SK-N-MC (cell line): ENCODE measurements around the gene DGKE.

Source experiments
- EZH2 ChIP-seq: fragments of 200-600 bp; sonication (generic); IDR thresholded peaks from one replicate; pipeline ENCODE4 v1.6.1; 2017; ENCODE audit warnings: antibody characterized with exemption
- FOXP2 ChIP-seq: optimal IDR thresholded peaks from 2 replicates; pipeline ENCODE3; 2011; ENCODE audit warnings: mild to moderate bottlenecking, moderate library complexity; ENCODE audit not compliant: insufficient read depth; ENCODE audit errors: extremely low read length, control extremely low read depth
- POLR2AphosphoS5 ChIP-seq: IDR thresholded peaks from 2 replicates; pipeline ENCODE4 v1.6.1; 2012; ENCODE audit warnings: mild to moderate bottlenecking, low read depth, low read length, borderline replicate concordance

GRCh38 chr17:56809820-56810179 is 24.2 kb upstream of the DGKE start:
- TF ChIP-seq EZH2 = no peak
- TF ChIP-seq POLR2AphosphoS5 = no peak
- no peak for TF ChIP-seq FOXP2
